Limb (tissue), 2 donors: ENCODE results near the gene DOCK2.
"Not testable (repeated sequence)": the region's sequence is repeated elsewhere in the genome, so short reads cannot be mapped to it uniquely, and the experiment has no call there.

Source experiments
- DNase-seq, 2 donors: peaks; one replicate each; pipeline ENCODE4 v3.0.0-alpha.2; 2016; ENCODE audit errors: extremely low spot score in 2 of 2

The DOCK2 gene

GRCh38 chr5:169754737-169755136 lies 117.7 kb downstream of the DOCK2 start:
- no peak for DNase-seq

GRCh38 chr5:169756071-169756765 lies 119.1 kb downstream of the DOCK2 start:
- no peak for DNase-seq

GRCh38 chr5:169757016-169757415 lies 119.9 kb downstream of the DOCK2 start:
- DNase-seq = no peak

- DNase-seq = no peak
These were observed 121.8 kb downstream of the DOCK2 start for GRCh38 chr5:169758886-169759285.

- no peak for DNase-seq
These were observed 123.2 kb downstream of the DOCK2 start for GRCh38 chr5:169760229-169760628.

GRCh38 chr5:169762338-169763095 lies 125.4 kb downstream of the DOCK2 start:
- no peak for DNase-seq

- DNase-seq = peak in 1 of 2 donors; percentile 28
These were observed 126.4 kb downstream of the DOCK2 start for GRCh38 chr5:169763376-169764017.

- DNase-seq = peak in 1 of 2 donors; percentile 27
These were observed 126.9 kb downstream of the DOCK2 start for GRCh38 chr5:169764018-169764378.

- no peak for DNase-seq
These were observed 128.3 kb downstream of the DOCK2 start for GRCh38 chr5:169765176-169765996.

GRCh38 chr5:169766943-169767342 lies 129.9 kb downstream of the DOCK2 start:
- not testable (repeated sequence) for DNase-seq

- DNase-seq = no peak
These were observed 130.9 kb downstream of the DOCK2 start for GRCh38 chr5:169767938-169768337.

- no peak for DNase-seq
These were observed 131.3 kb downstream of the DOCK2 start for GRCh38 chr5:169768416-169768815.

GRCh38 chr5:169770109-169770508 lies 133.0 kb downstream of the DOCK2 start:
- DNase-seq = no peak

GRCh38 chr5:169772256-169772655 lies 135.2 kb downstream of the DOCK2 start:
- DNase-seq = no peak

GRCh38 chr5:169772688-169773087 lies 135.6 kb downstream of the DOCK2 start:
- no peak for DNase-seq

- DNase-seq = no peak
These were observed 140.1 kb downstream of the DOCK2 start for GRCh38 chr5:169777159-169777558.

- no peak for DNase-seq
These were observed 141.8 kb downstream of the DOCK2 start for GRCh38 chr5:169778622-169779596.

- DNase-seq = no peak
These were observed 144.6 kb downstream of the DOCK2 start for GRCh38 chr5:169781420-169782345.
